Measurements from ENCODE around the gene DMWD. TPM values are rescaled to one million over a fixed set of nuclear protein-coding genes. Genes with fewer than 3 reads are reported as not detected.

DMWD gene
- total and polyA plus RNA-seq, 2 of the 13 experiments (the other 11 are each of a cell fraction or from before 2014, with no cell fraction given) = 10.3 to 14.9 TPM

GRCh38 chr19:45768984-45769782 lies 23.5 kb downstream of the DMWD start, which contains the start of gene SIX5 (continued):
- no peak for TF ChIP-seq ZSCAN25 (CRISPR knock-in tag; IDR thresholded peaks at IDR 0.05)
- peak; percentile 69 for TF ChIP-seq MYC (CRISPR knock-in tag; IDR thresholded peaks at IDR 0.05; ENCODE audit: borderline replicate concordance)
- no peak for TF ChIP-seq IRX3 (CRISPR knock-in tag; IDR thresholded peaks at IDR 0.05; ENCODE audit: borderline replicate concordance, low read depth)
- no peak for TF ChIP-seq ONECUT2 (CRISPR knock-in tag; IDR thresholded peaks at IDR 0.05)
- TF ChIP-seq ZNF564 (CRISPR knock-in tag; IDR thresholded peaks at IDR 0.05) = no peak
- peak; percentile 43 for TF ChIP-seq XRCC5 (optimal IDR thresholded peaks at IDR 0.05; ENCODE audit: low read length)
- TF ChIP-seq ZFAT (CRISPR knock-in tag; conservative IDR thresholded peaks at IDR 0.05) = no peak
- TF ChIP-seq CEBPB (IDR thresholded peaks at IDR 0.05; ENCODE audit: borderline replicate concordance, low read depth, low read length) = peak; percentile 75
- TF ChIP-seq ZSCAN21 (CRISPR knock-in tag; IDR thresholded peaks at IDR 0.05; ENCODE audit: borderline replicate concordance) = peak; percentile 55; the same call in 1 of the 2 replicates
- TF ChIP-seq NCOA5 (CRISPR knock-in tag; IDR thresholded peaks at IDR 0.05) = no peak
- TF ChIP-seq, protein P1, sequence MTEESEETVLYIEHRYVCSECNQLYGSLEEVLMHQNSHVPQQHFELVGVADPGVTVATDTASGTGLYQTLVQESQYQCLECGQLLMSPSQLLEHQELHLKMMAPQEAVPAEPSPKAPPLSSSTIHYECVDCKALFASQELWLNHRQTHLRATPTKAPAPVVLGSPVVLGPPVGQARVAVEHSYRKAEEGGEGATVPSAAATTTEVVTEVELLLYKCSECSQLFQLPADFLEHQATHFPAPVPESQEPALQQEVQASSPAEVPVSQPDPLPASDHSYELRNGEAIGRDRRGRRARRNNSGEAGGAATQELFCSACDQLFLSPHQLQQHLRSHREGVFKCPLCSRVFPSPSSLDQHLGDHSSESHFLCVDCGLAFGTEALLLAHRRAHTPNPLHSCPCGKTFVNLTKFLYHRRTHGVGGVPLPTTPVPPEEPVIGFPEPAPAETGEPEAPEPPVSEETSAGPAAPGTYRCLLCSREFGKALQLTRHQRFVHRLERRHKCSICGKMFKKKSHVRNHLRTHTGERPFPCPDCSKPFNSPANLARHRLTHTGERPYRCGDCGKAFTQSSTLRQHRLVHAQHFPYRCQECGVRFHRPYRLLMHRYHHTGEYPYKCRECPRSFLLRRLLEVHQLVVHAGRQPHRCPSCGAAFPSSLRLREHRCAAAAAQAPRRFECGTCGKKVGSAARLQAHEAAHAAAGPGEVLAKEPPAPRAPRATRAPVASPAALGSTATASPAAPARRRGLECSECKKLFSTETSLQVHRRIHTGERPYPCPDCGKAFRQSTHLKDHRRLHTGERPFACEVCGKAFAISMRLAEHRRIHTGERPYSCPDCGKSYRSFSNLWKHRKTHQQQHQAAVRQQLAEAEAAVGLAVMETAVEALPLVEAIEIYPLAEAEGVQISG (CRISPR knock-in tag; IDR thresholded peaks at IDR 0.05) = peak; percentile 82
- 0 out of 2 replicates have a peak, but pooled peaks have one; percentile 24 for TF ChIP-seq BHLHE40 (IDR thresholded peaks at IDR 0.05; ENCODE audit: low read length)
- TF ChIP-seq, protein P2, sequence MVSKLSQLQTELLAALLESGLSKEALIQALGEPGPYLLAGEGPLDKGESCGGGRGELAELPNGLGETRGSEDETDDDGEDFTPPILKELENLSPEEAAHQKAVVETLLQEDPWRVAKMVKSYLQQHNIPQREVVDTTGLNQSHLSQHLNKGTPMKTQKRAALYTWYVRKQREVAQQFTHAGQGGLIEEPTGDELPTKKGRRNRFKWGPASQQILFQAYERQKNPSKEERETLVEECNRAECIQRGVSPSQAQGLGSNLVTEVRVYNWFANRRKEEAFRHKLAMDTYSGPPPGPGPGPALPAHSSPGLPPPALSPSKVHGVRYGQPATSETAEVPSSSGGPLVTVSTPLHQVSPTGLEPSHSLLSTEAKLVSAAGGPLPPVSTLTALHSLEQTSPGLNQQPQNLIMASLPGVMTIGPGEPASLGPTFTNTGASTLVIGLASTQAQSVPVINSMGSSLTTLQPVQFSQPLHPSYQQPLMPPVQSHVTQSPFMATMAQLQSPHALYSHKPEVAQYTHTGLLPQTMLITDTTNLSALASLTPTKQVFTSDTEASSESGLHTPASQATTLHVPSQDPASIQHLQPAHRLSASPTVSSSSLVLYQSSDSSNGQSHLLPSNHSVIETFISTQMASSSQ (IDR thresholded peaks at IDR 0.05; ENCODE audit: low read depth) = no peak; the same call in 1 of the 2 replicates
- TF ChIP-seq, protein P2 (CRISPR knock-in tag; IDR thresholded peaks at IDR 0.05; ENCODE audit: borderline replicate concordance) = peak; percentile 83; the same call in 1 of the 2 replicates
- no peak for TF ChIP-seq LRRFIP1 (CRISPR knock-in tag; conservative IDR thresholded peaks at IDR 0.05)
- TF ChIP-seq MBNL3 (CRISPR knock-in tag; conservative IDR thresholded peaks at IDR 0.05) = no peak
- TF ChIP-seq ZNF567 (CRISPR knock-in tag; IDR thresholded peaks at IDR 0.05; ENCODE audit: borderline replicate concordance) = no peak
- peak; percentile 34; the same call in 1 of the 2 replicates for TF ChIP-seq KDM5A (IDR thresholded peaks at IDR 0.05; ENCODE audit: borderline replicate concordance, low read length)
